GM12878 (cell line): ENCODE data around the gene SMG9. TPM values are rescaled to one million over a fixed set of nuclear protein-coding genes. Genes with fewer than 3 reads are reported as not detected.

Experiments
- ATAC-seq: fragments of 200-7000 bp; cut with Tn5 transposase; 3 replicates; pipeline ENCODE4 v1.9.1; 2020; ENCODE audit warnings: mild to moderate bottlenecking, moderate library complexity
- BruUV-seq: library from RNA; stranded (reverse); fragments of 400-500 nt; replicated peaks from 2 replicates; lab custom pipeline; 2021; lab: Mats Ljungman, UMichigan
- CTCF ChIA-PET: fragments of 300-600 bp; sonication (Branson Sonifier 250); formaldehyde crosslinking; extraction: SDS; loops from one replicate; lab custom pipeline; 2021; ENCODE audit warnings: inconsistent platforms; lab: Yijun Ruan, JAX
- POLR2A ChIA-PET: fragments of 350-600 bp; formaldehyde crosslinking; extraction: SDS; loops from one replicate; lab custom pipeline; 2021; ENCODE audit warnings: inconsistent platforms; lab: Charles Lee
- RAD21 ChIA-PET: fragments of 300-600 bp; sonication (Branson Sonifier 250); formaldehyde crosslinking; loops from one replicate; lab custom pipeline; 2023; ENCODE audit warnings: antibody characterized with exemption; ENCODE audit not compliant: unreplicated experiment; lab: Charles Lee
- SMC1A ChIA-PET: fragments of 300-600 bp; sonication (Branson Sonifier 250); formaldehyde crosslinking; loops from one replicate; lab custom pipeline; 2023; ENCODE audit not compliant: unreplicated experiment, uncharacterized antibody; lab: Charles Lee
- DNase-seq: peaks from one replicate; pipeline ENCODE4 v3.0.0-alpha.2; 2011; ENCODE audit warnings: low read depth, low spot score
- FAIRE-seq: peaks from 3 replicates; lab custom pipeline; 2011; peaks lifted over from hg19 to GRCh38; lab: Jason Lieb, UNC
- H2AFZ ChIP-seq: 2 replicates; pipeline ENCODE4 v1.6.0; 2011; ENCODE audit warnings: low read depth, low read length, control low read depth; ENCODE audit not compliant: control insufficient read depth
- H3K27ac ChIP-seq: 2 replicates; pipeline ENCODE4 v1.5.1; 2011; ENCODE audit warnings: control low read depth; ENCODE audit not compliant: control insufficient read depth, insufficient read depth
- H3K27me3 ChIP-seq, 2 experiments: replicated peaks in 1 of 2; 2 replicates each; pipeline versions ENCODE4 v1.6.0 to v1.6.1; 2011; ENCODE audit warnings: low read length in 1 of 2; ENCODE audit not compliant: control insufficient read depth in 2 of 2, insufficient read depth in 2 of 2
- H3K36me3 ChIP-seq, 2 experiments: 2 replicates each; pipeline ENCODE4 v1.5.1; 2011; ENCODE audit warnings: low read length in 1 of 2; ENCODE audit not compliant: control insufficient read depth in 2 of 2, insufficient read depth in 2 of 2
- H3K4me1 ChIP-seq: 2 replicates; pipeline ENCODE4 v1.6.1; 2011; ENCODE audit warnings: mild to moderate bottlenecking, low read length, moderate library complexity, mixed read lengths; ENCODE audit not compliant: control insufficient read depth, insufficient read depth
- H3K4me2 ChIP-seq: 2 replicates; pipeline ENCODE4 v1.6.0; 2011; ENCODE audit warnings: control low read depth; ENCODE audit not compliant: control insufficient read depth, insufficient read depth
- H3K4me3 ChIP-seq: fragments of 200-600 bp; sonication (generic); 2 replicates; pipeline ENCODE4 v1.5.1; 2016
- H3K79me2 ChIP-seq: 2 replicates; pipeline ENCODE4 v1.6.0; 2011; ENCODE audit warnings: low read length; ENCODE audit not compliant: control insufficient read depth, insufficient read depth
- H3K9ac ChIP-seq: 2 replicates; pipeline ENCODE4 v1.8.0; 2011; ENCODE audit warnings: low read length, control low read depth, mixed read lengths; ENCODE audit not compliant: control insufficient read depth, insufficient read depth
- H3K9me3 ChIP-seq: replicated peaks from 3 replicates; pipeline ENCODE4 v1.5.1; 2011; ENCODE audit warnings: mild to moderate bottlenecking, low read length; ENCODE audit not compliant: control insufficient read depth, insufficient read depth
- H4K20me1 ChIP-seq: 2 replicates; pipeline ENCODE4 v1.6.0; 2011; ENCODE audit not compliant: control insufficient read depth, insufficient read depth
- BACH1 ChIP-seq: fragments of 450-650 bp; IDR thresholded peaks from 2 replicates; pipeline ENCODE4 v1.6.1; 2017; ENCODE audit warnings: mild to moderate bottlenecking, borderline replicate concordance
- CUX1 ChIP-seq: IDR thresholded peaks from 2 replicates; pipeline ENCODE4 v1.6.1; 2012; ENCODE audit warnings: improper control_type of control experiment, low read depth, low read length; ENCODE audit not compliant: insufficient replicate concordance
- DPF2 ChIP-seq: fragments of 450-650 bp; IDR thresholded peaks from 2 replicates; pipeline ENCODE4 v1.6.1; 2017; ENCODE audit warnings: mild to moderate bottlenecking
- ETV6 ChIP-seq, 2 experiments: fragments of 450-650 bp in 1 of 2; IDR thresholded peaks in 1 of 2; conservative IDR thresholded peaks in 1 of 2; 2 replicates each; pipeline ENCODE4 v1.6.1; 2014; ENCODE audit warnings: antibody characterized with exemption in 1 of 2, borderline replicate concordance in 1 of 2, low read depth in 1 of 2, mild to moderate bottlenecking in 1 of 2, moderate library complexity in 1 of 2
- HDAC2 ChIP-seq: fragments of 200-600 bp; sonication (generic); IDR thresholded peaks from 2 replicates; pipeline ENCODE4 v1.6.1; 2017
- IKZF1 ChIP-seq: fragments of 450-650 bp; conservative IDR thresholded peaks from 2 replicates; pipeline ENCODE4 v1.6.1; 2017; ENCODE audit warnings: antibody characterized with exemption, mild to moderate bottlenecking
- MEF2B ChIP-seq: fragments of 450-650 bp; IDR thresholded peaks from 2 replicates; pipeline ENCODE4 v1.6.1; 2018; ENCODE audit warnings: mild to moderate bottlenecking, moderate library complexity; ENCODE audit not compliant: partially characterized antibody, poor library complexity, severe bottlenecking
- MTA3 ChIP-seq: IDR thresholded peaks from 2 replicates; pipeline ENCODE4 v1.6.1; 2012; ENCODE audit warnings: low read length, inconsistent platforms, borderline replicate concordance
- PRDM15 ChIP-seq: fragments of 450-650 bp; formaldehyde crosslinking; IDR thresholded peaks from 2 replicates; pipeline ENCODE4 v1.4.0; 2020; ENCODE audit warnings: mild to moderate bottlenecking, moderate library complexity
- RBBP5 ChIP-seq: fragments of 200-600 bp; sonication (generic); conservative IDR thresholded peaks from 2 replicates; pipeline ENCODE4 v1.6.1; 2016
- SP1 ChIP-seq: IDR thresholded peaks from one replicate; pipeline ENCODE4 v1.6.1; 2011; ENCODE audit warnings: low read depth, low read length
- TBL1XR1 ChIP-seq: IDR thresholded peaks from 2 replicates; pipeline ENCODE4 v1.6.1; 2012; ENCODE audit warnings: low read depth, low read length, improper control_type of control experiment
- WGBS: methylation state at CpG from one replicate; pipeline ENCODE4 v1.1.6; 2016; ENCODE audit warnings: low lambda C conversion rate; ENCODE audit not compliant: insufficient replicate concordance, insufficient coverage; ENCODE audit errors: missing lambda C conversion rate; 5-methylcytosine and 5-hydroxymethylcytosine counted together
- in situ Hi-C: fragments of 300-500 bp; cut with MboI; formaldehyde crosslinking; loops from 9 replicates; pipeline ENCODE4 v1.14.3; 2018; ENCODE audit warnings: mixed read lengths
- intact Hi-C: fragments of 100-400 bp; cut with micrococcal nuclease; formaldehyde crosslinking; loops from one replicate; pipeline ENCODE4 v1.14.2; 2022; ENCODE audit not compliant: unreplicated experiment
- polyA plus RNA-seq, 11 experiments: library from polyadenylated mRNA; depleted of rRNA in 4 of 11; unstranded in 6 of 11; stranded (reverse) in 5 of 11; fragments of >200 nt; fragmentation: Nextera tagmentation in 4 of 11; fragmentation: Illumina TruSeq in 1 of 11; extraction: Ambion mirVana in 4 of 11; extraction: Trizol in 1 of 11; gene quantifications; 1 replicate in 1 of 11; 2 replicates in 10 of 11; pipeline versions ENCODE4 v1.2.1 to v1.2.3, GENCODE V29; 2011 to 2016; ENCODE audit warnings: inconsistent platforms in 2 of 11, missing spikeins in 2 of 11, low read depth in 1 of 11
- total RNA-seq, 4 experiments: library from RNA; depleted of rRNA in 3 of 4; stranded (reverse); fragments of >200 nt in 3 of 4; fragmentation: Illumina TruSeq in 1 of 4; extraction: Trizol in 1 of 4; gene quantifications; 2 replicates each; pipeline versions ENCODE4 v1.2.1 to v1.2.3, GENCODE V29; 2013 to 2021

Gene SMG9
- total and polyA plus RNA-seq, 10 of the 15 experiments (the other 5 are each of a cell fraction or from before 2014, with no cell fraction given): 0.69 to 52.2 (median 28.1) TPM

GRCh38 chr19:43713208-43713607 is 41.6 kb downstream of the SMG9 start (continued):
- TF ChIP-seq TBL1XR1: no peak
- no peak for TF ChIP-seq IKZF1
- TF ChIP-seq HDAC2: no peak
- TF ChIP-seq DPF2: no peak
- no peak for TF ChIP-seq SP1
- no peak for TF ChIP-seq MTA3
- TF ChIP-seq RBBP5: no peak
- TF ChIP-seq BACH1: no peak

- no peaks in the 10 kb centered on the region for H3K79me2 ChIP-seq
- H3K4me2 ChIP-seq: no peak overlapping the region
- H3K27me3 ChIP-seq: no peaks in the 10 kb centered on the region
- no peaks in the 10 kb centered on the region for H4K20me1 ChIP-seq
- H3K36me3 ChIP-seq: no peaks in the 10 kb centered on the region
- H2AFZ ChIP-seq: no peak overlapping the region
- peaks cover 5% of the 10 kb centered on the region; the same call in 1 of the 3 replicates for H3K9me3 ChIP-seq
- no peak overlapping the region for H3K27ac ChIP-seq
- RAD21 ChIA-PET: no interaction called here
- in situ Hi-C loops: no loop called here
- ATAC-seq: no peak
- no peak overlapping the region for H3K9ac ChIP-seq
- WGBS: 27% methylated on average over 12 of the region's 12 CpGs
- SMC1A ChIA-PET: no interaction called here
- intact Hi-C loops: no loop called here
- CTCF ChIA-PET: interaction anchor here (1.1 kb wide), 1 partner anchor 157 kb away, joined by 3 read pairs; no protein-coding TSS in a partner anchor
- H3K4me1 ChIP-seq: no peaks in the 10 kb centered on the region
- POLR2A ChIA-PET: interaction anchor here (0.7 kb wide), 1 partner anchor 25 kb away, joined by 3 read pairs; no protein-coding TSS in a partner anchor
- no peak for DNase-seq
- no TSS peak for BruUV-seq
- FAIRE-seq: no peak
- H3K4me3 ChIP-seq: no peak overlapping the region
- no peak for TF ChIP-seq PRDM15 (CRISPR knock-in tag)
- no peak for TF ChIP-seq IKZF1
- TF ChIP-seq ETV6 (conservative IDR thresholded peaks at IDR 0.05 in 1 of 2, IDR thresholded peaks at IDR 0.05 in 1 of 2; ENCODE audit: borderline replicate concordance in 1 of 2, low read depth in 1 of 2): no peak
- no peak for TF ChIP-seq MEF2B
- no peak for TF ChIP-seq CUX1
Observed at GRCh38 chr19:43711751-43712355, 42.9 kb downstream of the SMG9 start.
